Activated CD8-positive, alpha-beta T cell treated with anti-CD3 and anti-CD28 coated beads for 36 hours (primary cell): Measurements from ENCODE around the gene FASN. TPM values are rescaled to one million over a fixed set of nuclear protein-coding genes. Genes with fewer than 3 reads are reported as not detected.

Experiments used
- ATAC-seq: fragments of 200-7000 bp; cut with Tn5 transposase; one replicate; pipeline ENCODE4 v1.10.0; 2021; ENCODE audit warnings: mild to moderate bottlenecking, moderate library complexity
- CTCF ChIA-PET: fragments of 350-600 bp; sonication (Branson Sonifier 250); formaldehyde crosslinking; loops from one replicate; lab custom pipeline; 2021; ENCODE audit warnings: antibody characterized with exemption; lab: Charles Lee
- POLR2A ChIA-PET: fragments of 350-600 bp; sonication (Branson Sonifier 250); formaldehyde crosslinking; loops from one replicate; lab custom pipeline; 2021; ENCODE audit warnings: antibody characterized with exemption; lab: Charles Lee
- DNase-seq: peaks from one replicate; pipeline ENCODE4 v3.0.0-alpha.2; 2020
- H3K27ac Mint-ChIP-seq: one replicate; pipeline ENCODE4 v1.8.0; 2021; ENCODE audit warnings: mild to moderate bottlenecking, mixed read lengths
- H3K27me3 Mint-ChIP-seq: one replicate; pipeline ENCODE4 v1.8.0; 2021; ENCODE audit warnings: mixed read lengths
- H3K36me3 Mint-ChIP-seq: one replicate; pipeline ENCODE4 v1.8.0; 2021; ENCODE audit warnings: low read depth, mixed read lengths
- H3K4me1 Mint-ChIP-seq: one replicate; pipeline ENCODE4 v1.8.0; 2021; ENCODE audit warnings: low read depth, mixed read lengths
- H3K4me3 Mint-ChIP-seq: one replicate; pipeline ENCODE4 v1.8.0; 2021; ENCODE audit warnings: mild to moderate bottlenecking, moderate library complexity, mixed read lengths
- H3K9me3 Mint-ChIP-seq: one replicate; pipeline ENCODE4 v1.8.0; 2021; ENCODE audit warnings: mixed read lengths
- CTCF ChIP-seq: fragments of 200-600 bp; IDR thresholded peaks from one replicate; pipeline ENCODE4 v1.8.0; 2022; ENCODE audit warnings: antibody characterized with exemption, mild to moderate bottlenecking
- intact Hi-C: fragments of 100-400 bp; cut with micrococcal nuclease; formaldehyde crosslinking; loops from one replicate; pipeline ENCODE4 v1.10.0; 2022
- total RNA-seq, 2 experiments: library from RNA; stranded (reverse); gene quantifications; one replicate each; pipeline ENCODE4 v1.2.3, GENCODE V29; 2021

FASN gene
- total RNA-seq, 2 experiments from 2014 or later = 250 to 260 TPM

DNA sequence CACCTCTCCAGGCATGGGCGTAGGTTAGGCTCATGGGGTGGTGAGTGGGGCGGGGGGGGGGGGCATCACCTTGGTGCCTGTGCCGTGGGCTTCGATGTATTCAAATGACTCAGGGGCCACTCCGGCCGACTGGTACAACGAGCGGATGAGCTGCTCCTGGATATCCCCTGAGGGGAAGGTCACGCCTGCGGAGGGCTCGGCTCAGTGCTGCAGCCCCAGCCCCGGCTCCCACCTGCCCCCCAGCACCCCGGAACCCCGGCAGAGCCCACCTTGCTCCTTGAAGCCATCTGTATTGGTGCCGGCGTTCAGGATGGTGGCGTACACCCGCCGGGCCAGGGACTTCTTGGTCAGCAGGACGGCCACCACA lies 5.4 kb downstream of the FASN start:
- Mint-ChIP-seq H3K36me3 (peaks cover 28% of the 10 kb centered on the region), H3K27me3 (no peaks in the 10 kb centered on the region), H3K4me3 (no peak overlapping the region), H3K27ac (no peak overlapping the region), H3K9me3 (no peaks in the 10 kb centered on the region), H3K4me1 (peaks cover 4% of the 10 kb centered on the region)
- CTCF ChIA-PET = no interaction called here
- intact Hi-C loops = no loop called here
- no peak for TF ChIP-seq CTCF
- POLR2A ChIA-PET = interaction anchor here (0.7 kb wide), 2 partner anchors 27 to 36 kb away, joined by 3 read pairs; no protein-coding TSS in a partner anchor
- no peak for ATAC-seq
- DNase-seq = no peak

DNA sequence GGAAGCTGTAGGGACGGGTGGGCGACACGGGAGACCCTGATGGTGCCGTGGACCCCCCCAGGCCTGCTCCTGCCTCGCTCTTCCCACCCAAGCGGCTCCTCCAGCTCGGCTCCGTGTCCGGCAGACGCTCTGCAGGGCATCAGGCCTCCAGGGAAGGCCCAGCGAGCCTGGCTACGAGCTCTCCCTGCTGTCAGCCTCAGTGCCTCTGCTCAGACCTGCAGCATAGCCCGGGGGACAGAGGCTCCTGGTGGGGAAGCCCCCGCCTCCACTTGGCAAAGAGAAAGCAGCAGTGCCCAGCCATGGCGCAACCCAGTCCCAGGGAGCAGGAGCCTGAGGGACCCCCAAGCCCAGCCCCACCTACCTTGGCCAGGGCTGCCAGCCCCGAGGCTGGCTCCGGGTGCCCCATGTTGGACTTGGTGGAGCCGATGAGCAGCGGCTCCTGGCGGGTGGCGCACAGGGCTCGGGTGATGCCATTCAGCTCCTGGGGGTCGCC lies 5.9 kb downstream of the FASN start:
- TF ChIP-seq CTCF = no peak
- no peaks in the 10 kb centered on the region for H3K27me3 Mint-ChIP-seq
- ChIA-PET POLR2A (interaction anchor here (0.7 to 1.0 kb wide), 3 partner anchors 27 to 39 kb away, joined by 3 to 4 read pairs (median 3); no protein-coding TSS in a partner anchor), CTCF (no interaction called here)
- no peaks in the 10 kb centered on the region for H3K9me3 Mint-ChIP-seq
- no peak overlapping the region for H3K27ac Mint-ChIP-seq
- ATAC-seq (no peak), DNase-seq (no peak)
- intact Hi-C loops = no loop called here
- H3K4me1 Mint-ChIP-seq = peaks cover 4% of the 10 kb centered on the region
- H3K4me3 Mint-ChIP-seq = no peak overlapping the region
- peaks cover 30% of the 10 kb centered on the region for H3K36me3 Mint-ChIP-seq

- no peak for DNase-seq
- POLR2A ChIA-PET = interaction anchor here (0.8 to 3.6 kb wide), 4 partner anchors 11 to 39 kb away, joined by 3 to 18 read pairs (median 9); no protein-coding TSS in a partner anchor
- CTCF ChIA-PET = no interaction called here
- no peak for TF ChIP-seq CTCF
- Mint-ChIP-seq H3K27ac (no peak overlapping the region), H3K27me3 (no peaks in the 10 kb centered on the region), H3K4me1 (peaks cover 4% of the 10 kb centered on the region), H3K9me3 (no peaks in the 10 kb centered on the region), H3K4me3 (no peak overlapping the region), H3K36me3 (peaks cover 26% of the 10 kb centered on the region)
- intact Hi-C loops = no loop called here
- ATAC-seq = no peak
Measured at GRCh38 chr17:82091264-82092066, 6.6 kb downstream of the FASN start.

DNA sequence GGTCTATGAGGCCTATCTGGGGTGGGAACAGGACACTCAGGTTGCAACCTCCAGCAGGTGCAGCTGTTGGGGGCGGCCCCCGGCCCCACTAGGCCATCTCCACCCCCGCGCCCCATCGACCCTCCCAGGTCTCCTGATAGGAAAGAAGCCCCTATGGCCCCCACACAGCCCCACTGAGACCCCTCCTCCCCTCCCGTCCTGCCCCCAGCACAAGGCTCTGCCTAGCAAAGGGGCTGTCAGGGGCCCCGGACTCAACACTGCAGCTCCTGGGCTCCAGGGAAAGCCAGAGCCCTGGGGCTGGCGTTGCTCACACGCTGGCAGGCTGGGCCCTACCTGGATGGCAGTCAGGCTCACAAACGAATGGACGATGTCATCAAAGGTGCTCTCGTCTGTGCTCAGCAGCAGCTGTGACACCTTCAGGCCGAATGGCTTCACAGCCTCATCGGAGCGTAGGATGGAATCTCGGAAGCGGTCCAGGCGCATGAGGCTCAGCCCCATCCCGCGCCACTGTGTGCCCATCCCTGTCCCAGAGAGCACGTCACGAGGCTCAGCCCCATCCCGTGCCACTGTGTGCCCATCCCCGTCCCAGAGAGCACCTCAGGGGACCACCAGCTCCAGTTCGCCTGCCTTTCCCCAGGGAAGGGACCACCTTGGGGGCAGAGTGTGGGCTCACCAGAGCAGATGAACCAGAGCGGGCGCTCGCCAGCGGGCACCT lies 7.3 kb downstream of the FASN start:
- Mint-ChIP-seq H3K36me3 (peaks cover 23% of the 10 kb centered on the region), H3K9me3 (no peaks in the 10 kb centered on the region), H3K4me3 (no peak overlapping the region), H3K4me1 (peaks cover 2% of the 10 kb centered on the region), H3K27ac (no peak overlapping the region), H3K27me3 (no peaks in the 10 kb centered on the region)
- no peak for TF ChIP-seq CTCF
- ATAC-seq (no peak), DNase-seq (no peak)
- intact Hi-C loops = no loop called here
- POLR2A ChIA-PET = interaction anchor here (3.4 to 3.6 kb wide), 2 partner anchors 11 to 14 kb away, joined by 14 to 18 read pairs; no protein-coding TSS in a partner anchor
- CTCF ChIA-PET = no interaction called here
